ENCODE measurements around the gene CYBRD1.

DNA sequence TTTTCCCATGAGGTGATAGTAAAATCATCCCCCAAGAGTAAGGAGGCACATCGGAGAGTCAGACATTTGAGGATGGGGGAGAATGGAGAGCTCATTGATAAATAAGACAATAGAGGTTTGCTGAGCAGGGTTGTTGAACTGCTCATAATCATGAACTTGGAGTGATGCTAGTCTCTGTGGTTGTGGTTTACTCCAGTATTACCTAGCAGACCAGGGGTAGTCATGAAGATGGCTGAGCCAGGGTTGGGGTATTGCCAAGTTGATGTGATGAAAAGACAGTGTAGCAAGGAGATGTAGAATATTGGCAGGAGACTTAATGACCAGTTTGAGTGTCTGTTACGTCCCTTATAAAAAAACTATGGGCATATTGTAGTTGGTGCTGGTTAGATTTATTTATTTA, 25.4 kb downstream of the CYBRD1 start:
- TF ChIP-seq, protein P1, sequence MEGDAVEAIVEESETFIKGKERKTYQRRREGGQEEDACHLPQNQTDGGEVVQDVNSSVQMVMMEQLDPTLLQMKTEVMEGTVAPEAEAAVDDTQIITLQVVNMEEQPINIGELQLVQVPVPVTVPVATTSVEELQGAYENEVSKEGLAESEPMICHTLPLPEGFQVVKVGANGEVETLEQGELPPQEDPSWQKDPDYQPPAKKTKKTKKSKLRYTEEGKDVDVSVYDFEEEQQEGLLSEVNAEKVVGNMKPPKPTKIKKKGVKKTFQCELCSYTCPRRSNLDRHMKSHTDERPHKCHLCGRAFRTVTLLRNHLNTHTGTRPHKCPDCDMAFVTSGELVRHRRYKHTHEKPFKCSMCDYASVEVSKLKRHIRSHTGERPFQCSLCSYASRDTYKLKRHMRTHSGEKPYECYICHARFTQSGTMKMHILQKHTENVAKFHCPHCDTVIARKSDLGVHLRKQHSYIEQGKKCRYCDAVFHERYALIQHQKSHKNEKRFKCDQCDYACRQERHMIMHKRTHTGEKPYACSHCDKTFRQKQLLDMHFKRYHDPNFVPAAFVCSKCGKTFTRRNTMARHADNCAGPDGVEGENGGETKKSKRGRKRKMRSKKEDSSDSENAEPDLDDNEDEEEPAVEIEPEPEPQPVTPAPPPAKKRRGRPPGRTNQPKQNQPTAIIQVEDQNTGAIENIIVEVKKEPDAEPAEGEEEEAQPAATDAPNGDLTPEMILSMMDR (optimal IDR thresholded peaks at IDR 0.05 in 1 of 3, IDR thresholded peaks at IDR 0.05 in 1 of 3, conservative IDR thresholded peaks at IDR 0.05 in 1 of 3; ENCODE audit: extremely low read depth in 1 of 3, insufficient read depth in 2 of 3, low read length in 3 of 3) = no peak
- no peak for TF ChIP-seq EZH2 (IDR thresholded peaks at IDR 0.05; ENCODE audit: low read length)
